NCI-H345 (cell line): ENCODE data around the gene ITGA7.

Experiments used
- DNase-seq: peaks from one replicate; lab custom pipeline; 2025; lab: John Stamatoyannopoulos, UW

The ITGA7 gene

GRCh38 chr12:55718624-55719275 is 11.0 kb upstream of the ITGA7 start:
- no peak for DNase-seq

GRCh38 chr12:55718015-55718414 is 10.3 kb upstream of the ITGA7 start:
- no peak for DNase-seq

GRCh38 chr12:55717011-55718007 is 9.6 kb upstream of the ITGA7 start:
- no peak for DNase-seq

GRCh38 chr12:55716582-55716957 is 8.9 kb upstream of the ITGA7 start:
- DNase-seq: no peak

- DNase-seq: peak; percentile 95
These were observed 8.3 kb upstream of the ITGA7 start, which contains the start of gene BLOC1S1 for GRCh38 chr12:55715833-55716581. TSS of gene BLOC1S1 (plus strand) at chr12:55716046. CDS start at chr12:55716052, 6 bp downstream.

GRCh38 chr12:55715169-55715764 is 7.6 kb upstream of the ITGA7 start:
- DNase-seq: no peak

- DNase-seq: no peak
These were observed 6.0 kb upstream of the ITGA7 start for GRCh38 chr12:55713721-55714120.

GRCh38 chr12:55712700-55713415 is 5.2 kb upstream of the ITGA7 start:
- no peak for DNase-seq

- DNase-seq: no peak
These were observed 4.3 kb upstream of the ITGA7 start for GRCh38 chr12:55711786-55712553.

- DNase-seq: no peak
These were observed 1.1 kb upstream of the ITGA7 start for GRCh38 chr12:55708695-55709233.

- peak; percentile 28 for DNase-seq
These were observed 459 bp downstream of the ITGA7 start for GRCh38 chr12:55707219-55707671.

- no peak for DNase-seq
These were observed 1.0 kb downstream of the ITGA7 start for GRCh38 chr12:55706568-55707218.

- no peak for DNase-seq
These were observed 1.8 kb downstream of the ITGA7 start for GRCh38 chr12:55705782-55706402.

GRCh38 chr12:55704824-55705718 is 2.6 kb downstream of the ITGA7 start:
- DNase-seq: no peak

- DNase-seq: no peak
These were observed 3.6 kb downstream of the ITGA7 start for GRCh38 chr12:55703901-55704761.

- DNase-seq: no peak
These were observed 4.4 kb downstream of the ITGA7 start for GRCh38 chr12:55703288-55703687.

- DNase-seq: no peak
These were observed 4.8 kb downstream of the ITGA7 start for GRCh38 chr12:55702861-55703260.
